Fibroblast of skin of right biceps (primary cell): ENCODE results near the gene HOXA4.

Experiments
- DNase-seq: peaks from one replicate; pipeline ENCODE4 v3.0.0-alpha.2; 2013

HOXA4 gene

GRCh38 chr7:27130540-27131389 lies at the start of gene HOXA4:
HOXA4 (minus strand) TSS chr7:27130757; CDS start chr7:27130733, 24 bp downstream.
- DNase-seq = peak; percentile 91

DNA sequence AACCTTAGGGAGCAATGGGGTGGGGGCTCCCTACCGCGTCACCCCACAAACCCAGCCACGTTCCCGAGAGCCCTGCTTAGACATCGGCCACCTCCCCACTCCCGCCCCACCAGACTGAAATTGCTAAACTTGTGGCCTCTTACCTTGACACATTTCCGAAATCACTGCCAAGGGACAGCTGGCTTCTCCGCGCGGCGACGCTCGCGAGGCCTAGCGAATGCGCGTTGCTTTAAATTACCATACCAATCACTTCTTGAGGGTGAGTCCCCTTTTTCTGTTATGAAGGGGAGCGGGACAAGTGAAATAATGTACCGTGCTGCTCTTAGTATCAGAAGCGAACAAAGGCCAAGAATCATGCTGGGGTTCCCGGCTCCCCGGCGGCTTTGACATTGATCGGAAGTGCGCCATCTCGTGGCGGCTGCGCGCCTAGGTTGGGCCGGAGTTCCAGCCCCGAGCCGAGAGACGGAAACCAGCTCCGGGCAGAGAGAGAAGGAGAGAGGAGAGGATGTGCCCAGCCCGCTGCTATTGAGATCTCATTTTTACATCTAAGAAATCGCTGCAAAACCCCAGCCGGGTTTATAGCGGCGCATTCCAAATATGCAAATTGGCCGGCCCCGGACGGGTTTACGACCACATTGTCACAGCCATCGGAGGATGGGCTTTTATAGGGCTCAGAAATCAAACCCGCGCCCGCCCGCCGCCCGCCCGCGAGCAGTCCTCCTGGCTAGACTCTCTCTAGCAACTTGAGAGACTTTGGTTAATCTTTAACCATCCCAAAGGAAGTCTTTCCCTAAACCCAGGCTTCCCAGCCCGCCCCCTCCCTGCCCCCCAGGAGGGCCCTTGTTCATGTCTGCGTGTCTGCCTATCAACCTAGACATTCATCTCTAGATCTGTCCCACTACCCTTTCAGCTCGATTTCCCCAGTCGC lies 49.2 kb upstream of the HOXA4 start:
- DNase-seq = peak; percentile 80

DNA sequence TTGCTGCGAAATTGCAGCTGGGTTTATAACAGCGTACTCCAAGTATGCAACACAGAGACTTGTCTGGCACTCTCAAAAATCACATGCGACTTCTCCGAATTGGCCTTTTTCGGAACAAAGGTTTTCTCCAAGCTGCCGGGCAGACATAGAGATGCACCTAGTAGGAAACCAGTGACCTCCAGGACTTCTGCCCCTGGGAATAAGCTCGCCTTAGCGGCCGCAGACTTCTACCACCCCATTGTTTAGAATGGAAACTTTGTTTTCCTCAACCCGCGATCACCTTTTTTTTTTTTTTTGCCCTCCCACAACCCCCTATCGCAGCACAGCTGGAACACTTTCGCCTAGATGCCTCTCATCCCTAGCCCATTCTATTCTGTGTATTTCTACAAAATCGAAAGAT lies 48.5 kb upstream of the HOXA4 start:
- no peak for DNase-seq

DNA sequence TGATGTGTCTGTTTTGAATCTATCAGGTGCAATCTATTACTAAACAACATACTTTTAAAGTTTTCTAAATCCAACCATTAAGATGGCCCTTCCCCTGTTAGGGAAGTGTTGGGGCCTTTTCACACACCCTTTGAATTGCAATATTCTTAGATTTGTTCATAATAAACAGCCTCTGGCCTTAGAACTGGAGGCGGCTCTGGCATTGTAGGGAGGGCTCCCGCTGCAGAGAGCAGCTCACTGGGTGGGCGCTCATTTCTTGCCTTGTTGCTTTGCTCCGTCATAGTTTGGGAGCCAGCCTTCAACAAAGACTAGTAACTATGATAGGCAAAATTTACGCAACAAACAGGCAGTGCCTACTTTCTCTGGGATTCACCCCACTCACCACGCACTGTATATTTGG lies 47.8 kb upstream of the HOXA4 start:
- no peak for DNase-seq

DNA sequence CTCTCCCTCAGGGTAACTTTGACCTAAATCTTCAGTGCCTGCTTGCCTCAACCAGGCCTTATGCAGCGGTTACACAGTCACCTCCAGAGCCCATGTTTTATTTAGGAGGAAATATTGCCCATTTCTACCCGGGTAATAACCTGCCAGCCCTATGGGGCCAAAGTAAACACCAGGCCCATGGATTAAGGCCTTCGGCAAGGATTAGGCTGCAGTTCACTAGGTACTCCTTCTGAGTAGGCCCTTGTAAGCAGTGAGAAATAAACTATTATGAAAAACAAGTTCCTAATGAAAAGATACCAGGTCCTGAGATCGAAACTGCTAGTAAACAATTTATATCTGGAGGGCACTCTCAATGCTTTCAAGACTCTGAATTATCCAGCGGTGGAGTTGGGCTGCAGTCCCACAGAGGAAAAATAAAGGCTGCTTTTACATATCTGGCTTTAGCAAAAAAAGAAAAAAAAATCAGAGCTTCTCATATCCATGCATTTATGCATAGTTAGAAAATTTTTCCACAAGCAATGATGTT lies 47.3 kb upstream of the HOXA4 start:
- DNase-seq = no peak

DNA sequence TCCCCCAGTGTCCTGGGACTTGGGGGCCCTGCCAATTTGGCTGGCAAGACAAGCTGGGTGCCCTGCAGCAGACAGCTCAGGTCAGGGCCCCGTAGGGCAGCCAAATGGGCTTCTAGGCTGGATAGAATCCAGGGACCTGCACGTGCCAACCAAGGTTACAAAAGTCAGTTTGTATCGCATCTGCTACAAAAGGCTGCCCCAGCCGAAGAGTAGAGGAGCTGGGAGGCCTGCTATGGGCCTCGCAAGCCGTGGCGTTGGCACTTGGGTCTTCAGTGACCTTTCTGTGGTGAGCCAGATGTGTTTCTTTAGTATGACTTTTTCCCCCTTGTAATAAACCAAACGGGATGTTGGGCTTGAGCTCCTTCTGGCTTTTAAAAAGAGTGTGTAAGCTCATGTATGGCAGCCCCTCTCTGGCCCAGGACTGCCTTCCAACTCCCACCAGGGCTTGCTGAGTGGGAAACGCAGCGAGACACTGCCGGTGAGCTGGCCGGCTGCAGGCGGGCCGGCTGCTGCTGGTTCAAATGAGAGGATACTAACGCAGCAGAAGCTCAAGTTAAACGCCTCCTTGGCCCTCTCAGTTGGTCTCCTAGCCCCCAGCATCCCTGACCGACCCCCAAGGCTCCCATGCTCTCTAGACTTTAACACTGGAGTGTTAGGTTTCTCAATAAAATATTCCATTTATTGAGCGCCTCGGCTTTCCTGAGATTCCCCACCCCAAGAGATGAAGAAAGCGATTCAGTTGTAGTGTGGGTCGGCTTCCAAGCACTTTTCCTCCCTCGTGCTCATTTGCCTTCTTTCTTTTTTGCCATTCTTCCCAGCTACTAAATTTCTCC lies 46.6 kb upstream of the HOXA4 start:
- no peak for DNase-seq

GRCh38 chr7:27176524-27176845 lies 45.9 kb upstream of the HOXA4 start:
- DNase-seq = no peak

- no peak for DNase-seq
Measured at GRCh38 chr7:27175626-27176523, 45.3 kb upstream of the HOXA4 start.

- DNase-seq = no peak
Measured at GRCh38 chr7:27174874-27175625, 44.5 kb upstream of the HOXA4 start.

DNA sequence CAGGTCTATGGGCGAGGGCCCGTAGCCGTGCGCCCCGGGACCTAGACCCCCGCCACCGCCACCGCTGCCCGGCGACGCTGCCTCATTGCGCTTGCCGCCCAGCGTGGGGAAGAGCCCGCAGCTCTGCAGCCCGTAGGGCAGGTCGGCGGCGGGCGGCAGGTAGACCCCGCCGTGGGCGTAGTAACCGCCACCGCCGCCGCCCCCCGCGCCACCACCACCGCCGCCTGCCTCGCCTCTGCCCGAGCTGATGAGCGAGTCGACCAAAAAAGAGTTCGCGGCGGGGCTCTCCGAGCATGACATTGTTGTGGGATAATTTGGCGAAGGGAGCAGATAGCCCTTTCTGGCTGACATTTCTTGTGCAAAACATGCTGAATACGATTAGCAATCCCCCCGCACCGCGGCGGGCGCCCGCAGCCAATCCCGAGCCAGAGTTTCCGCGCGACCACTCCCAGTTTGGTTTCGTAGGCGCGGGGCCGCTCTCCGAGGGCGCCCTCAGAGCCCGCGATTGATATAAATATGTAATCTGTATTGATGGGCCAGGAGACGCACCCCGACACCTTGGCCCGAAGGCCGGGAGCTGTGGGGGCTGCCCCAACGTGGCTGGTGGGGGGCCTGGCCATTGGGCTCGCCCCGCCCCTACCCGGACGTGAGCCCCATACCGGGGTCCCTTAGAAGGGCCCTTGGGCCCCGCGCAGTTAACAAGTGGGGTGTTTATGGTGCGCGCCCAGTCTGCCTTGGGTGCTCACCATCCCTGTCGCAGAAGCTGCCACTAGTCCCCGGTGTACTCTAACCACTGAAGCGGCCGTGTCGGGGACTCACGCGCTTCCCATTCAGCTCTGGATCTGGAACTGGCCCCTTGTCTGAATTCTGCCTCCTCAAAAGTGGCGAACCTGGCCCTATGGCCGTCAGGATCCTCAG lies 43.7 kb upstream of the HOXA4 start, which contains the start of gene HOXA10:
Gene HOXA10 (minus strand): TSS at position 365 of the 918 bp plus-strand sequence. CDS start 14 bp downstream, at position 351.
- DNase-seq = peak; percentile 67

- no peak for DNase-seq
Measured at GRCh38 chr7:27173511-27173955, 43.0 kb upstream of the HOXA4 start.

DNA sequence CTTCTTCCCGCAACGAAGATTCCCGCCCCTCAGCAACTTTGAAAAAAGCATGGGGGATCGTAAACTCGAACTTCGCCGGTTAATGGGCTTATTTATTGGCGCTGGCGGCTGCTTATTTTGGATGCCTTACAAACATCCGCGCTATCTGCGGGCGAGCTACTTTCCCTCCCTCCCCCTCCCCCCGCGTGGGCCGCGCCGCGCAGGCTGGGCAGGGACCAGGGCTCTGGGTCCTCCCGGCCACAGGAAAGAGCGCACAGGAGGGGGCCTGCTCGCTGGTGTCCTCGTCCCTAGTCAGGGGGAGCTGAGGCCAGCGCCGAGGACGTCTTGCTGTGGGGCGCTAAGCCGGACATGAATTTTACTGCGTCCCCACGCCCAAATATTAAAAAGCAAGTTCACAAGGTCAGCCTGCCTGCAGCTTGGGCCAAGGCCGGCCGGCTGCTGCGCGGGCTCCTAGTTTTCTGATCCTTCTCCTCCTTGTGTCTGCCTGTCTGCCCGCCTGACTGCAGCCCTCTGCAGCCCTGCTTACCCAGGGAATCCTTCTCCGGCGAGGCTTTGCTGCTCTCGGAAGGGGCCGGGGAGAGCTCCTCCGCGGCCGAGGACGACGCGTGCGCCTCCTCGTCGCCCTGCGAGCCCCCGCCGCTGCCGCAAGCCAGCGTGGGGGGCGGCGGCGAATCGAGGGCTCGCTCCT lies 42.4 kb upstream of the HOXA4 start:
- DNase-seq = peak; percentile 76

DNA sequence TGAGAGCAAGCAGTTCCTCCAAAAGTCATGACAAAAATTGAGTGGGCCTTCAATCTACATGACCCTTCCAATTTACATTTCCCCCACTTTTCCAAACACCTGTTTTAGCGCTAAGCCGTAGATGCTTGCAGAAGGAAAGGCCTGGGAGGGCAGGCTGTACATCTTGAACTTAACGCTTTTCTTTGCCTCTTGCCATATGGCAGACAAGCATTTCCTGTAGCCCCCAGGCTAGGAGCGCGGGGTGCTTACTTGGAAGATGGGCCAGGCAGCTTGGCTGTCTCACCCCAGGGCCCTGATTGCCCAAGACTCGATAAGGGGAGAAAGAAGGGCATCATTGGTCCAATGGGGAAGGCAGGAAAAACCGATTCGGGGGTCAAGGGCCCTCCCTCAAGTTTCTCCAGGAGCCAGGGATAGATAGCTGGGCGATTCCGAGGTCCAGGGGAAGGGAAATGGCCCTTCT lies 41.8 kb upstream of the HOXA4 start:
- DNase-seq = peak; percentile 38

GRCh38 chr7:27171637-27172314 lies 41.2 kb upstream of the HOXA4 start:
- DNase-seq = no peak

DNA sequence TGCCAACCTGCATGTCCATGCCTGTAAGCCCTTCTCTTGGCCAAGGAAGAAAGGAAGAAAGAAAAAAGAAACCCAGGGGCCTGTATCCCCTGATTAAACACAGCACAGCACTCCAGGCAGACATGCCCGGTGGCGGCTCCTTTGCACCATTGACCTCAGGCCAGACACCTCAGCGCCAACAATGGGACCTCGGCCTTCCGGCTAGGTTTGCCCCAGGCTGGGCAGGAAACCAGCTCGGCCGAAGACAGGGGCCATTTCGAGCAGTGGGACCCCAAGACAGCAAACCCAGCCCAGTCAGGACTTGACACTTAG lies 40.7 kb upstream of the HOXA4 start:
- DNase-seq = no peak

DNA sequence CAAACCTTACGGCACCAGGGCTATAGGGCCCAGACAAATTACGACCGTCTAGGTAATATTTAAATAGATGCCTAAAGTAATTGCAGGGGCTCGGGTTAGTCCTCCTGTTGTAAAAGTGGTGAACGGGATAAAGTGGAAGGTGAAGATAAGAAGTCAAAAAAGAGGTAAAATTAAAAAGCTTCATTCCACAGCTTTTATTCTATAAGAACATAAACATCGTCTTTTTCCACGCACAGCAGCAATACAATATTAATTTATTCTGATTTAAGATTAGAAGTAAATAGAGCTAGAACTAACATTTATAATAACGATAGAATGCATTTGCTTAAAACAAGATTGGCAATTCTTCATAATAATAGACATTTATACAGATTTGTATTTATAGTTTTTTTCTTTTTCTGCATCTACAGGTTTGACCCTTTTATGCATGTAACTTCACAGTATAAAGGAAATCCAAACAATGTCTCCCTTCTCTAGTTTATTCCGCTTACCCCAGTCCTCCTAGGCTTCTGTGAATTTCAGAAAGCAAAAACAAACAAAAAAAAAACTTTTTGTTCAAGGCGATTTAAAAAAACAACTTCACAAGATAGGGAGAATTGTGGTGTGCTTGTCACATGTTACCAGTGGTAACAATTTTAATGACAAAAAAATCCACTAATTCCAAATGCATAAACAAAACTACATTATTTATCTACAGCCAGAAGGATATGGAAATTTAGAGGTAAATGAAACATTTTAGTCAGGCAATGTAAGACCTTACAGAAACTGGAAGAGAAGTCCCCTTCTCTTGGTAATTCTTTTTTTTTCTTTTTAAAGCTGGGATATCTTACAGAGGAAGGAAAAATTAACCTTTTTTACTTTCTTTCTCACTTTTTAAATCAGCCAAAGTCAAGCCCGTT lies 40.1 kb upstream of the HOXA4 start:
- DNase-seq = no peak
